Uterus (tissue), 2 donors: ENCODE results near the gene MKLN1.

Experiments
- POLR2A ChIP-seq, 2 donors: fragments of 450-650 bp; IDR thresholded peaks; one replicate each; pipeline ENCODE4 v1.6.1; 2016; ENCODE audit warnings: antibody characterized with exemption in 2 of 2, mild to moderate bottlenecking in 1 of 2, moderate library complexity in 1 of 2
- TF ChIP-seq, protein P1 (sequence below), 4 experiments: fragments of 200-600 bp in 2 of 4; fragments of 450-650 bp in 2 of 4; sonication (generic) in 2 of 4; IDR thresholded peaks; one replicate each; pipeline ENCODE4 v1.5.1; 2016 to 2019; ENCODE audit warnings: antibody characterized with exemption in 4 of 4, mild to moderate bottlenecking in 2 of 4, moderate library complexity in 1 of 4

DNA sequence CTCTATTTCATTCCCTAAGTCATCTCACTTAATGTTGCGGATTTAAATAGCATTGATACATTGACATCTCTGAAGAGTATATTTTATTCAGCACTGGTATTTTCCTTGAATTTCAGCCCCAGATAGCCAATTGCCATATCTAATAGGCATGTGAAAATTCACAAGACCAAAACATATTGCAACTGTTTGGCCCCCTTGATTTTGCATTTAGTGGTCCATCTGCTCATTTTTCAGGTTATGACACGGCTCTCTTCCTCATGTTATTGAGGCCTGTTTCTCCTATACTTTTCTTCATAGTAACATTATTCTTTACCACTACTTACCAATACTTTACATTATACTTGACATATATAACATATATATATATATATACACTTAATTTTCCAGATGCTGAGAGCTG lies 43.7 kb downstream of the MKLN1 start:
- TF ChIP-seq, protein P1, sequence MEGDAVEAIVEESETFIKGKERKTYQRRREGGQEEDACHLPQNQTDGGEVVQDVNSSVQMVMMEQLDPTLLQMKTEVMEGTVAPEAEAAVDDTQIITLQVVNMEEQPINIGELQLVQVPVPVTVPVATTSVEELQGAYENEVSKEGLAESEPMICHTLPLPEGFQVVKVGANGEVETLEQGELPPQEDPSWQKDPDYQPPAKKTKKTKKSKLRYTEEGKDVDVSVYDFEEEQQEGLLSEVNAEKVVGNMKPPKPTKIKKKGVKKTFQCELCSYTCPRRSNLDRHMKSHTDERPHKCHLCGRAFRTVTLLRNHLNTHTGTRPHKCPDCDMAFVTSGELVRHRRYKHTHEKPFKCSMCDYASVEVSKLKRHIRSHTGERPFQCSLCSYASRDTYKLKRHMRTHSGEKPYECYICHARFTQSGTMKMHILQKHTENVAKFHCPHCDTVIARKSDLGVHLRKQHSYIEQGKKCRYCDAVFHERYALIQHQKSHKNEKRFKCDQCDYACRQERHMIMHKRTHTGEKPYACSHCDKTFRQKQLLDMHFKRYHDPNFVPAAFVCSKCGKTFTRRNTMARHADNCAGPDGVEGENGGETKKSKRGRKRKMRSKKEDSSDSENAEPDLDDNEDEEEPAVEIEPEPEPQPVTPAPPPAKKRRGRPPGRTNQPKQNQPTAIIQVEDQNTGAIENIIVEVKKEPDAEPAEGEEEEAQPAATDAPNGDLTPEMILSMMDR (IDR thresholded peaks at IDR 0.05) = no peak
- TF ChIP-seq POLR2A (IDR thresholded peaks at IDR 0.05) = no peak
